Measurements from ENCODE around the gene SLC41A1. TPM values are rescaled to one million over a fixed set of nuclear protein-coding genes. Genes with fewer than 3 reads are reported as not detected.
A peak's percentile ranks its signal among the peaks of the same experiment; 100 is the strongest.

The SLC41A1 gene
- total RNA-seq, 1 donor from 2014 or later, result 20.0 TPM

DNA sequence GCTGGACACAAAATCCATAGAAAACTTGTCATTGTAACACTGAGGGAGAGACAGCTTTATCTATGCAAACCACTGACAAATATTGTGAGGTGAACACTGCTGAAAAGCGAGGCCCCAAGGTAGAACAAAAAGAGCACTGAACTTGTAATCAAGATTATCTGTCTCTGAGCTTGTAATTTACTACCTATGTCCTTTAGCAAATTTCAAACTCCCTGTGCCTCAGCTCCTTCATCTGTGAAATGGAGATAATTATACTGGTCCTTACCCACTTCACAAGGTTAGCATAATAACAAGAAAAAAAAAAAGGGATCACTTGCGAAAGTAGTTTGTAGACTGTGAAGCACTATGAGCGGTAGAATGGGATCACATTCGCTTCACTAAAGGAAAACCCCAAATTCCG lies 58.1 kb downstream of the SLC41A1 start:
- DNase-seq (ENCODE audit: low read depth in 2 of 2), result no peak

DNA sequence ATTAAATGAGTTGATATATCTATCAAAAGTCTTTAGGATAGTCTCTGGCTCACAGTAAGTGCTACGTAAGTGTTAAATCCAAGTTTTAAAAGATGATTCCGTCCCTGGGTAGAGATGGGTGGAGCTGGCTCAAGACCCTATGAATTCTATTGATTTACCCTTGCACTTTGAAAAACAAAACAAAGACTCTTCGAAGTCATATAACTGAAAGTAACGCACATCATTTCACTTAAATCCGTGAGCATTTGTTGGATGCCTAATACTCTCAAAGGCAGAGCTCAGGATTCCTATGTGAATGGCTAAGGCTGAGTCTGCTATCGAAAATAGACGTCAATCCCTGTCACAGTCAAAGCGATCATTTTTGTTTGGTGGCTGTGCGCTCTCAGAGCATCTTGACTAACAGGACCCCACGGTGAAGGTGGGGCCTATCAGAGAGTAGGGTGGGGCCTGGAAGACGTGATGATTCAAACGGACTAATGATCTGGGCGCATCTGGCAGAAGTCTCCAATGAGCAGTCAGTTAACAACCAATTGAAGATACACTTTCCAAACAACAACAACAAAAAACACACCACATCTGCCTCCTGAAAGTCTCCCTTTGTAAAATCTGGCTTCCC lies 61.9 kb downstream of the SLC41A1 start:
- DNase-seq (ENCODE audit: low read depth in 2 of 2), result no peak

DNA sequence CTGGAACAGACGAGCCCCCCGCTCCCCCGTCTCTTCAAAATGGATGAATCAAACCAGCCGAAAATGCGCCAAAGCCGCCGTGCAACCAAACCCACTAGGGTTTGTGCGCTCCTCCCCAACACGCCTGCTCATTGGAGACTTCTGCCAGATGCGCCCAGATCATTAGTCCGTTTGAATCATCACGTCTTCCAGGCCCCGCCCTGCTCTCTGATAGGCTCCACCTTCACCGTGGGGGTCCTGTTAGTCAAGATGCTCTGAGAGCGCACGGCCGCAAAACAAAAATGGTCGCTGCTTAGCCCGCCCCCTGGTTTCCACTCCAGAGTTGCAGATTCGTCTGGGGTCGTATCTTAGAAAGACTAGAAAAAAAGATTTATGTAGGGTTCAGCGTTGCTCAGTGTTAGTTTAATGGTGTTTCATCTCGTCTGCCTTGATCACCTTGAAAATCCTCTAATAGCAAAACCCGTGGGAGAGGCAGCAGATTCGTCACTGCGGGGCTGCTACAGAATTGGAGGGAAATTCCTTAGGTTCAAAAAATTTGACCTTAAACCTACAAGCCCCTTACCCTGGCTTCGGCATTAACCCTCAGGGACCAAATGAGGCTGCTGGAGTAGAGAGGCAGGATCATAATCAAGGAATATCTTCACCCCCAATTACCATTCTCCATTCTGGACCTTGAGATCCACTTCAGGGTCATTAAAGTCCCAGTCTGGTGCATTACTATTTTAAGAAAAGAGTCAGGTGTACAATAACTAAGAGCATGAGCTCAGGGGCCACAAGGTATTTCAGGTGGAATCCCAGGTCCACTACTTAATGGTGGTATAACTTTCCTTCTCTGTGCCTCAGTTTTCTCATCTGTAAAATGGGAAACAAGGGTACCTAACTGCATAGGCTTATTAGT lies 62.6 kb downstream of the SLC41A1 start, which contains the start of gene NUCKS1:
Gene NUCKS1, minus strand, starts transcription at position 45 of the 898 bp plus-strand sequence. CDS start 209 bp downstream, outside the sequence.
- peak; percentile 100 for DNase-seq (ENCODE audit: low read depth in 2 of 2)

DNA sequence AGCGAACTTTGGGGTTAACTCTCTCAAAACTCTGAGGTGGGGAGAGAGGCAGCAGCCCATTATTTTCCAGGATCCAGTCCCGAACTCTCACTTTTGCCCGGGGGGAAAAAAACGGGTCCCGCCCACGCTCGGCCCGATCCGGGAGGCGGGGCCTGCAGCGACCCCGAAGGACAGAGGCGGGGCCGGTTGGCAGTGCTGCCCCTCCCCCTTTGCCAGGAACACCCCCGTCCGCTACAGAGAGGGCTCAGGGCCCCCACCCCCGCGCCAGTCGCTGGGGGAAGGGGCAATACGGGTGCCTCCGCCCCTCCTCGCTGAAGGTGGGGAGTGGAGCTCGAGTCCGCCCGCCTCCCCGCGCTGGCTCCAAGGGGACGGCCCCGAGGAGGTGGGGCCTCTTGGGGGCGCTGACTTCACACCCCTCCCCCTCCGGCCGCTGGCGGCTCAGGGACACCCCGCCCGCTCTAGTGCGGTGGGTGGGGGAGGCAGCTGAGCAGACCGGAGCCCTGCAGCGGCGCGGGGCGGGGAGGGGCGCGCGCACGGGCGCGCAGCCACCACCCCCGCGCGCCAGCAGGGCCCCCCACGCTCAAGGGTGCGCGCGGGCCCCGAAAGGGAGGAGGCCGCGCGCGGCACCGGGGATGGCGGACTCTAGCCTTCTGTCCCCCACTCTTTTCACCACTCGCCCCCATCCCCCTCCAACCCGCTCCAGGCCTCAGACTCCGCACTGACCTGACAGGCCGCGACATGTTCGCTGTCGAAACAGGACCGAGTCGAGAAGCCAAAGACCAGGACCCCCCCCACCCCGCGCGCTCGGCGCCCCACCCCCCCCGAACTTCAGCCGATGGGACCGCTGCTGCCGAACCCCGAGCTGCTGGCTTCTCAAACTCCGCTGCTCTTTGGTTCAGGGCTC lies 63.5 kb downstream of the SLC41A1 start:
- DNase-seq (ENCODE audit: low read depth in 2 of 2), result peak; percentile 98 to 99

DNA sequence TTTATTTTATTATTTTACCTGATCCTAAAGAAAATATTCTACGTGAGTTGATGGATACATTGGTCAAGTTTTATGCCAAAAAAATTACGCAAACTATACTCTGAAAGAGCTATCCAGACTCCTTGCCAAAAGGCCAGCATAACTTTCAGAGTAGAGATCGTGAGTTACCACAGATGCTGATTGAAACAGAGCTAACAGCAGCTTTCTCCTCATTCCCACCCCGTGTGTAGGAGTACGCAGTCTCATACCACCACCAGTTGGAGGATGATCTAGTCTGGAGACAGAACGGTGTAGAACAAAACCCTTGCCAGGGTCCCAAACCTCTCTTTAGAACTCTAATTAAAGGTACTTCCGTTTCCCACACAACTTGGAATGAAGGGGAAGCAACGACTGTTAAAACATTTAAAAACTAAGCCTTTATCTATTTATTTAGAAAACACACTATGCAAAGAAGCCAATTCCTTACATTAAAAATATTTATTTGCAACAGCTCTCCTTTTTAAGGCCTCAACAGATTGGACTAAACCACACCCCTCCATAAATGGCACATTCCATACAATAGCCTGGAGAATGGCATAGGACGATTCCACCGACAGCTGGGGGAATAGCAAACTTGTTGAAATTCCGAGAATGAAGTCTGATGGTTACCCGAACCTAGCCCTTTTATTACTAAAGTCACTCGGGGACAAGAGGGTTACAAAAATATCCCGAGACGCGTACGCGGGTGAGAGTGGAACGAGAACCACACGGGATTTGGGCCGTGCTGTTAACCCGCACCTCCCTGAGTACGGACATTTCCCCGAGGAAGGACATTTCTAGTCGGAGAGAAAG lies 64.4 kb downstream of the SLC41A1 start:
- peak; percentile 81 to 84 for DNase-seq (ENCODE audit: low read depth in 2 of 2)

DNA sequence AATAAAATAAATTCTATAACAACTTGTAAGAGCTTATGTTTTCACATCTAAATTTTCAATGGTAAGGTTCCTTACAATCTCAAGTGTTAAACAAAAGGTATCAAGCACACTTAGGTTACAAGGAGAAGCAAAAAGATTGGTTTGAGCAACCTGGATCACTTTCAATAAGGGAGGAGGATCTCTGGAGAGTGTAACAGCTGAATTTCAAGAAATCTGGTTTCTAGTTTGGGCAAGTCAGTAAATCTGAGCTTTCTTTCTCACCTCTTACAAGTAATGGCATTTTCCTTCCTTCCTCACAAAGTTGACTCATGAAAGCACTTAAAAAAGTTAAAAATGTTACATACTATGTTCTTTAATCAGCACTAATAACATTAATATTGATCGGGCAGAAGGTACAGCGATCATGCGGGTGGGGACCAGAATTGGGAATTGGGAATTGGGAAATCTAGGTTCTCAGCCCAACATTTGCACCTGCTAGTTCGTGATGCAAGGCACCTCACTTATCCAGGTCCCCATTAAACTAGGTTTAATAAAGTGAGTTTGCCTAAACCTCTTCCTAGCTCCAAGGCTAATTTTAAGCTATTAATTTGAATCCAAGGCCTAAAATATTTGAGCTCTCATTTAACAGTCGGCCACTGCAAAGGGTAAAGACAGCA lies 66.1 kb downstream of the SLC41A1 start:
- DNase-seq (ENCODE audit: low read depth in 2 of 2), result peak in 1 of 2 donors; percentile 12

DNA sequence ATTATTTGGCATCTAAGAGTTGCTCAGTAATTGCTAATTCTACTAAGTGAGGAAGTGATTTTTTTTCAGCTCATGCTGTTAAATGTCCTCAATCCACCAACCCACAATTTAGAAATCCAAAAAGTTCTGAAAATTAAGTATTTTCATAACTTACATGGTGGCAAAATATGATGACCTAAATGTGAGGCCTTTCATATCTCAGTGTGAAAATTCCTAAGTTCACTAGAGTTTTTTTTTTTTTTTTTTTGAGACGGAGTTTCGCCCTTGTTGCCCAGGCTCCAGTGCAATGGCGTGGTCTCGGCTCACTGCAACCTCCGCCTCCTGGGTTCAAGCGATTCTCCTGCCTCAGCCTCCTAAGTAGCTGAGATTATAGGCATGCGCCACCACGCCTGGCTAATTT lies 68.6 kb downstream of the SLC41A1 start:
- no peak for DNase-seq (ENCODE audit: low read depth in 2 of 2)

DNA sequence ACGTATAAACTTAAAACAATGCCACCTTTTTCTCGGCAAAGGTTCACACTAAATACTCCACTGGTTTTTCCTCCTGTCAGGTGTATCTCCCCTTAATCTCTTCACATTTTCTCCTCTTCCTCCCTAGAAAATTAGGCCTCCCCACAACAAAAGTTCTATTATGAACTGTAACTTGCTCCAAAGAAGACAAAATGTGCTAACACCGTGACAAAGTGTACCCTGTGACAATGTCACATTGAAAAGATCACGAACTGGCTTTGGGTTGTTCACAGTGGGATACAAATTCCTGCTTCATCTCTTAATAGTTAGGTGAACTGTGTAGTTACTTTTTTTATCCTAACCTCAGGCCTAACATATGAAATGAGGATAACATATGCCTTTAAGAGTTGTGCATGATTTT lies 69.0 kb downstream of the SLC41A1 start:
- no peak for DNase-seq (ENCODE audit: low read depth in 2 of 2)

DNA sequence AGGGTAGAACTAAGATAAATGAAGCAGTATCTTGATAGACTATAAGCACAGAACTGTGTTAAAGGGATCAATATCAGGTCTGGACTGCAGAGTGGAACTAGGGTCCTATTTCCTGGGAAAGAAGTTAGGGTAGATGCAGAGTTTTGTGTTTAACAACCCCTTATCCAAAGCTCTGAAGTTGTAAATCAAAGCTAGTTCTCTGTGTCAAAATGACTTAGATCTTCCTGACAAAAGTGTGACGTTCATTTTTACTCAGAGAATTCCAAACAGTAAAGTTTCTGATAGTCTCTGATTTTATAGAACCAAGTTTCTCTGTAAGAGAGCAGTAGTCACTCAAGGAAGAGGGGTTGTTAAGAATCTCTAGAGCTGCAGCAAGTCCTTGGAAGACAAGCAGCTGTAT lies 71.3 kb downstream of the SLC41A1 start:
- no peak for DNase-seq (ENCODE audit: low read depth in 2 of 2)

DNA sequence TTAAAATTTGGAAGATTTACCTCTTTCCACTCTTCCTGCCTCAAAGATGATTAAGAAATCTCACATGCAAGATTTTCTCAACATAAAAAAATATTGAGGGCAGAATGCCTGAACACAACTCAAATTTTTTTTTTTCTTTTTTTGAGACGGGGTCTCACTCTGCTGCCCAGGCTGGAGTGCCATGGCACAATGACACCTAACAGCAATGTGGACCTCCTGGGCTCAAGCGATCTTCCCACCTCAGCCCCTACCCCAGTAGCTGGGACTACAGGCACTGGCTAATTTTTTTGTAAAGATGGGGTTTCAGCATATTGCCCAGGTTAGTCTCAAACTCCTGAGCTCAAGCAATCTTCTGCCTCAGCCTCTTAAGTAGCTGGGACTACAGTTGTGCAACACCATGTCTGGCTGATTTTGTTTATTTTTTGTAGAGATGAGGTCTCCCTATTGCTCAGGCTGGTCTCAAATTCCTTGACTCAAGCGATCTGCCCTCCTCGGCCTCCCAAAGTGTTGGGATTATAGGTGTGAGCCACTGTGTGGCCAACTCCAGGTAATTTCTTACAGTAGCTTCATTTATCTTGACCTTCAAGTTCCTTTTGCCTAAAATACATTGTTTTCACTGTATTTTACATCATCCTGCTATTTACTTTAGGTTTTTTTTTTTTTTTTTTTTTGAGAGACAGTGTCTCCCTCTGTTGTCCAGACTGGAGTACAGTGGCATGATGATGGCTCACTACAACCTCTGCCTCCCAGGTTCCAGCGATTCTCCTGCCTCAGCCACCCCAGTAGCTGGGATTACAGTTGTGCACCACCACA lies 73.4 kb downstream of the SLC41A1 start:
- peak; percentile 12 to 33 for DNase-seq (ENCODE audit: low read depth in 2 of 2)

Other genes starting within 250 kb of the SLC41A1 start
- 26.4 and 27.0 TPM in 2 replicates for gene ELK4, start 181.2 kb downstream of the SLC41A1 start, total RNA-seq
- 20.3 and 64.7 TPM in 2 replicates for gene SLC45A3, start 132.7 kb downstream of the SLC41A1 start, total RNA-seq
- gene NUCKS1, start 63.0 kb downstream of the SLC41A1 start, total RNA-seq, result 74.2 and 103 TPM in 2 replicates
- gene RAB29, start 37.7 kb downstream of the SLC41A1 start, total RNA-seq, result 14.8 and 20.4 TPM in 2 replicates
- under 0.01 TPM in 1 of 2 replicates, not detected in the other for gene PM20D1, start 36.9 kb upstream of the SLC41A1 start, total RNA-seq
- gene SLC26A9, start 130.3 kb upstream of the SLC41A1 start, total RNA-seq, result not detected in 2 replicates
- gene RAB7B, start 190.2 kb upstream of the SLC41A1 start, total RNA-seq, result not detected in 2 replicates
- not detected in 2 replicates for gene CTSE, start 210.7 kb upstream of the SLC41A1 start, total RNA-seq
- not detected in 2 replicates for gene RHEX, start 240.0 kb upstream of the SLC41A1 start, total RNA-seq

All from lung microvascular endothelial cell (primary cell).